ENCODE data around the gene ANKS1B.
"Not testable (repeated sequence)": the region's sequence is repeated elsewhere in the genome, so short reads cannot be mapped to it uniquely, and the experiment has no call there.

The ANKS1B gene

GRCh38 chr12:98980508-98980907 is 1004.2 kb downstream of the ANKS1B start:
- DNase-seq, result no peak

- DNase-seq, result no peak
Observed at GRCh38 chr12:98977186-98977585, 1007.5 kb downstream of the ANKS1B start.

GRCh38 chr12:98974767-98975381 is 1009.9 kb downstream of the ANKS1B start:
- DNase-seq, result no peak

GRCh38 chr12:98973395-98973794 is 1011.3 kb downstream of the ANKS1B start:
- DNase-seq, result no peak

- DNase-seq, result no peak
Observed at GRCh38 chr12:98970950-98971349, 1013.8 kb downstream of the ANKS1B start.

- no peak for DNase-seq
Observed at GRCh38 chr12:98970210-98970609, 1014.5 kb downstream of the ANKS1B start.

- no peak for DNase-seq
Observed at GRCh38 chr12:98968896-98969295, 1015.8 kb downstream of the ANKS1B start.

GRCh38 chr12:98957135-98957534 is 1027.6 kb downstream of the ANKS1B start:
- not testable (repeated sequence) for DNase-seq

GRCh38 chr12:98955284-98955683 is 1029.5 kb downstream of the ANKS1B start:
- DNase-seq, result no peak

- no peak for DNase-seq
Observed at GRCh38 chr12:98954506-98954905, 1030.2 kb downstream of the ANKS1B start.

- no peak for DNase-seq
Observed at GRCh38 chr12:98951406-98951805, 1033.3 kb downstream of the ANKS1B start.

GRCh38 chr12:98948343-98948949 is 1036.3 kb downstream of the ANKS1B start:
- DNase-seq, result no peak

GRCh38 chr12:98945864-98946263 is 1038.9 kb downstream of the ANKS1B start:
- no peak for DNase-seq

- no peak for DNase-seq
Observed at GRCh38 chr12:98939926-98940325, 1044.8 kb downstream of the ANKS1B start.

GRCh38 chr12:98939350-98939749 is 1045.4 kb downstream of the ANKS1B start:
- DNase-seq, result no peak

- no peak for DNase-seq
Observed at GRCh38 chr12:98935847-98936246, 1048.9 kb downstream of the ANKS1B start.

GRCh38 chr12:98922871-98923270 is 1061.9 kb downstream of the ANKS1B start:
- no peak for DNase-seq

GRCh38 chr12:98918176-98918863 is 1066.4 kb downstream of the ANKS1B start:
- no peak for DNase-seq

GRCh38 chr12:98916106-98916505 is 1068.6 kb downstream of the ANKS1B start:
- DNase-seq, result no peak

GRCh38 chr12:98912401-98912974 is 1072.2 kb downstream of the ANKS1B start:
- no peak for DNase-seq

GRCh38 chr12:98911396-98911795 is 1073.3 kb downstream of the ANKS1B start:
- DNase-seq, result no peak

- no peak for DNase-seq
Observed at GRCh38 chr12:98909746-98910145, 1075.0 kb downstream of the ANKS1B start.

GRCh38 chr12:98908866-98909265 is 1075.9 kb downstream of the ANKS1B start:
- DNase-seq, result no peak

GRCh38 chr12:98903875-98904274 is 1080.9 kb downstream of the ANKS1B start:
- DNase-seq, result no peak
